NCI-H226 (cell line): ENCODE results near the gene IGLL1.

Experiments used
- DNase-seq: peaks from one replicate; pipeline ENCODE4 v3.0.0-alpha.2; 2015

IGLL1 gene

GRCh38 chr22:23526596-23527316 lies 53.3 kb downstream of the IGLL1 start:
- DNase-seq, result no peak

GRCh38 chr22:23525510-23525909 lies 54.6 kb downstream of the IGLL1 start:
- DNase-seq, result no peak

GRCh38 chr22:23524226-23524625 lies 55.9 kb downstream of the IGLL1 start:
- DNase-seq, result no peak

- no peak for DNase-seq
Observed at GRCh38 chr22:23523713-23524112, 56.4 kb downstream of the IGLL1 start.
